ENCODE results near the gene BICC1. TPM values are rescaled to one million over a fixed set of nuclear protein-coding genes. Genes with fewer than 3 reads are reported as not detected.

BICC1 gene
- total RNA-seq, 1 experiment from 2014 or later, result 0.57 TPM

DNA sequence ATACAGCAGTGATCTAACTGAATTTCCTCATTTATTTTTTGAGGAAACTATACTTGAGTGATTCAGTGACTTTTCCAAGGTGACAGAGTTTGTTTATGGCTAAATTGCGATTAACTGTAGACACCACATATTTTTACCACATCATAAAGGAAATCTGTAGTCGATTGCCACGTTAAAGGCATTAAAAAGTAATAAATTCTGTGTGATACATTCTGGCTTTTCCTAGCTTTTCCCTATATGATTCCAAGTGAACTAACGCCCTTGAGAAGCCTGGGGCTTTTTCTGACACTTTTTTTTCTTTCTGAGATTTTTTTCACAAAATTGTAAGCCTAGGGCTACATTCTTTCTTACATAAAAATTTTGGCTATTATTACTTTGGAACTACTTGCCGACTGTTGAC lies 266.9 kb downstream of the BICC1 start:
- no peak overlapping the region for H3K9ac ChIP-seq (ENCODE audit: extremely low read depth, insufficient read length, low read length)
- no peaks in the 10 kb centered on the region for H3K79me1 ChIP-seq (ENCODE audit: insufficient read depth, low read depth, low read length, poor library complexity, severe bottlenecking)
- no peak overlapping the region for H4K8ac ChIP-seq (replicated peaks; ENCODE audit: insufficient read length, low read depth, low read length)
- no peak overlapping the region for H2BK12ac ChIP-seq (ENCODE audit: insufficient read length, low read depth, low read length)
- H4K91ac ChIP-seq (ENCODE audit: insufficient read length, low read depth, low read length), result no peak overlapping the region
- no peak overlapping the region for H2BK120ac ChIP-seq (ENCODE audit: low read depth, low read length, poor library complexity, severe bottlenecking)
- no peaks in the 10 kb centered on the region for H4K20me1 ChIP-seq (ENCODE audit: control insufficient read depth, insufficient read depth, insufficient read length)
- H3K4me2 ChIP-seq (ENCODE audit: insufficient read depth, insufficient read length, low read length), result no peak overlapping the region
- H3K56ac ChIP-seq (ENCODE audit: insufficient read length, low read depth, low read length), result no peak overlapping the region
- TF ChIP-seq, protein P1, sequence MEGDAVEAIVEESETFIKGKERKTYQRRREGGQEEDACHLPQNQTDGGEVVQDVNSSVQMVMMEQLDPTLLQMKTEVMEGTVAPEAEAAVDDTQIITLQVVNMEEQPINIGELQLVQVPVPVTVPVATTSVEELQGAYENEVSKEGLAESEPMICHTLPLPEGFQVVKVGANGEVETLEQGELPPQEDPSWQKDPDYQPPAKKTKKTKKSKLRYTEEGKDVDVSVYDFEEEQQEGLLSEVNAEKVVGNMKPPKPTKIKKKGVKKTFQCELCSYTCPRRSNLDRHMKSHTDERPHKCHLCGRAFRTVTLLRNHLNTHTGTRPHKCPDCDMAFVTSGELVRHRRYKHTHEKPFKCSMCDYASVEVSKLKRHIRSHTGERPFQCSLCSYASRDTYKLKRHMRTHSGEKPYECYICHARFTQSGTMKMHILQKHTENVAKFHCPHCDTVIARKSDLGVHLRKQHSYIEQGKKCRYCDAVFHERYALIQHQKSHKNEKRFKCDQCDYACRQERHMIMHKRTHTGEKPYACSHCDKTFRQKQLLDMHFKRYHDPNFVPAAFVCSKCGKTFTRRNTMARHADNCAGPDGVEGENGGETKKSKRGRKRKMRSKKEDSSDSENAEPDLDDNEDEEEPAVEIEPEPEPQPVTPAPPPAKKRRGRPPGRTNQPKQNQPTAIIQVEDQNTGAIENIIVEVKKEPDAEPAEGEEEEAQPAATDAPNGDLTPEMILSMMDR (conservative IDR thresholded peaks at IDR 0.05), result no peak
- no peak overlapping the region for H4K5ac ChIP-seq (ENCODE audit: insufficient read length, low read depth, low read length)
- WGBS (ENCODE audit: extremely low coverage, insufficient read length, low lambda C conversion rate), result no CpG with 5 or more reads among the region's 5 CpGs
- H3K4ac ChIP-seq (ENCODE audit: low read depth, low read length), result no peak overlapping the region
- DNase-seq, result no peak
- Mint-ChIP-seq H3K9me3 (no peaks in the 10 kb centered on the region), H3K4me1 (0 out of 4 replicates have a peak, but pooled peaks cover 0 to 3% of the 10 kb centered on the region in 2 experiments), H3K4me3 (no peak overlapping the region), H3K36me3 (ENCODE audit: insufficient read depth in 1 of 3, low read depth in 3 of 3) (no peaks in the 10 kb centered on the region), H3K27ac (no peak overlapping the region), H3K27me3 (ENCODE audit: low read depth) (no peaks in the 10 kb centered on the region)
- no peaks in the 10 kb centered on the region for H3K27me3 ChIP-seq (ENCODE audit: insufficient read depth, low read length)
- no peak overlapping the region for H2BK5ac ChIP-seq (ENCODE audit: insufficient read length, low read length)
- H2AFZ ChIP-seq (ENCODE audit: low read length), result no peak overlapping the region
- no peaks in the 10 kb centered on the region for H3K23me2 ChIP-seq (ENCODE audit: insufficient read length, low read depth, low read length, poor library complexity, severe bottlenecking)
- H3K23ac ChIP-seq (ENCODE audit: insufficient read length, low read depth, low read length), result no peak overlapping the region
- H2BK20ac ChIP-seq (ENCODE audit: low read depth, low read length, poor library complexity, severe bottlenecking), result no peak overlapping the region
- H2BK15ac ChIP-seq (ENCODE audit: low read depth, low read length), result no peak overlapping the region
- H3T11ph ChIP-seq (ENCODE audit: low read length), result no peak overlapping the region
- H3K14ac ChIP-seq (ENCODE audit: insufficient read depth, low read length), result no peak overlapping the region
- H3K18ac ChIP-seq (ENCODE audit: insufficient read length, low read depth, low read length), result no peak overlapping the region
- H3K4me1 ChIP-seq (ENCODE audit: insufficient read depth, low read length), result no peaks in the 10 kb centered on the region
- H3K27ac ChIP-seq (ENCODE audit: insufficient read length, low read depth, low read length), result no peak overlapping the region
- H3K9me3 ChIP-seq (ENCODE audit: control insufficient read depth, low read depth, low read length), result no peaks in the 10 kb centered on the region
- H2AK5ac ChIP-seq (ENCODE audit: insufficient read length, low read length), result no peak overlapping the region
- H3K79me2 ChIP-seq (ENCODE audit: insufficient read depth, low read length), result no peaks in the 10 kb centered on the region

All from H9 (cell line).